Retinal pigment epithelial cell (primary cell): ENCODE measurements around the gene NLRP1.

Experiments
- DNase-seq: peaks from one replicate; pipeline ENCODE4 v3.0.0-alpha.2; 2010; ENCODE audit warnings: low read depth
- H3K4me3 ChIP-seq: 2 replicates; pipeline ENCODE4 v1.5.1; 2011; ENCODE audit warnings: mild to moderate bottlenecking, low read length, control low read depth, moderate library complexity
- TF ChIP-seq, protein P1 (sequence below): conservative IDR thresholded peaks from 2 replicates; pipeline ENCODE4 v1.5.1; 2011; ENCODE audit warnings: low read depth, low read length, control low read depth, inconsistent platforms

NLRP1 gene

GRCh38 chr17:5591966-5592365 is 7.7 kb upstream of the NLRP1 start:
- no peak overlapping the region for H3K4me3 ChIP-seq
- DNase-seq: no peak
- TF ChIP-seq, protein P1, sequence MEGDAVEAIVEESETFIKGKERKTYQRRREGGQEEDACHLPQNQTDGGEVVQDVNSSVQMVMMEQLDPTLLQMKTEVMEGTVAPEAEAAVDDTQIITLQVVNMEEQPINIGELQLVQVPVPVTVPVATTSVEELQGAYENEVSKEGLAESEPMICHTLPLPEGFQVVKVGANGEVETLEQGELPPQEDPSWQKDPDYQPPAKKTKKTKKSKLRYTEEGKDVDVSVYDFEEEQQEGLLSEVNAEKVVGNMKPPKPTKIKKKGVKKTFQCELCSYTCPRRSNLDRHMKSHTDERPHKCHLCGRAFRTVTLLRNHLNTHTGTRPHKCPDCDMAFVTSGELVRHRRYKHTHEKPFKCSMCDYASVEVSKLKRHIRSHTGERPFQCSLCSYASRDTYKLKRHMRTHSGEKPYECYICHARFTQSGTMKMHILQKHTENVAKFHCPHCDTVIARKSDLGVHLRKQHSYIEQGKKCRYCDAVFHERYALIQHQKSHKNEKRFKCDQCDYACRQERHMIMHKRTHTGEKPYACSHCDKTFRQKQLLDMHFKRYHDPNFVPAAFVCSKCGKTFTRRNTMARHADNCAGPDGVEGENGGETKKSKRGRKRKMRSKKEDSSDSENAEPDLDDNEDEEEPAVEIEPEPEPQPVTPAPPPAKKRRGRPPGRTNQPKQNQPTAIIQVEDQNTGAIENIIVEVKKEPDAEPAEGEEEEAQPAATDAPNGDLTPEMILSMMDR: no peak

GRCh38 chr17:5588584-5588983 is 4.3 kb upstream of the NLRP1 start:
- TF ChIP-seq, protein P1: no peak
- H3K4me3 ChIP-seq: no peak overlapping the region
- no peak for DNase-seq

- no peak for DNase-seq
- TF ChIP-seq, protein P1: peak; percentile 89
- no peak overlapping the region for H3K4me3 ChIP-seq
Observed at GRCh38 chr17:5587438-5588032, 3.2 kb upstream of the NLRP1 start.

DNA sequence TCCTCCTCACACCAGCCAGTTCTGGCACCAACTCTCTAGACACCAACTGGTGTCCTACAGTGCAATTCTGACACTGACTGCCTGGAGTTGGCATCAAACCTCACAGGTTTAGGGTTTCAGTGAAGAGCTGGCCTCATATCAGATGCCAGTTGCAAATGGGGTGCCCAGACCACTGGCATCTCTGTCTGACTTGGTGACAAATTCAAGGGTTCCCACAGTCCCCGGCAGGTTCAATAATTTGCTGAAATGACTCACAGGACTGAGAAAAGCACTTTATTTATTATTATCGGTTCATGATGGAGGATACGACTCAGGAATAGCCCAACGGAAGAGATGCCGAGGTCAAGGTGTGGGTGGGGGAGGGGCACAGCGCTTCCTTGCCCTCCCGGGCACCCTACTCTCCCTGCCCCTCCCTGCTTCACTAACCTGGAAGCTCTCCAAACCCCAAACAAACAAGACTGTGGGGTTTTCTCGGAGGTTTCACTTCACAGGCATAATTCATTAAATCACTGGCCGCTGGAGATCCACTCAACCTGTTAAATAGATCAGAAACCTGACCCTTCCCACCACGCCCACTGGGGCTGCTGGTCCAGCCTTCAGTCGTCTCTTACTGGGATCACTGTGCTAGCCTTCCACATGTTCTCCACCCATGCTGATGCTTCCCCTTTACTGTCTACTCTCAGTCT is 1.7 kb upstream of the NLRP1 start:
- TF ChIP-seq, protein P1: no peak
- no peak overlapping the region for H3K4me3 ChIP-seq
- no peak for DNase-seq

GRCh38 chr17:5585287-5585794 is 1.0 kb upstream of the NLRP1 start:
- TF ChIP-seq, protein P1: no peak
- no peak for DNase-seq
- no peak overlapping the region for H3K4me3 ChIP-seq

DNA sequence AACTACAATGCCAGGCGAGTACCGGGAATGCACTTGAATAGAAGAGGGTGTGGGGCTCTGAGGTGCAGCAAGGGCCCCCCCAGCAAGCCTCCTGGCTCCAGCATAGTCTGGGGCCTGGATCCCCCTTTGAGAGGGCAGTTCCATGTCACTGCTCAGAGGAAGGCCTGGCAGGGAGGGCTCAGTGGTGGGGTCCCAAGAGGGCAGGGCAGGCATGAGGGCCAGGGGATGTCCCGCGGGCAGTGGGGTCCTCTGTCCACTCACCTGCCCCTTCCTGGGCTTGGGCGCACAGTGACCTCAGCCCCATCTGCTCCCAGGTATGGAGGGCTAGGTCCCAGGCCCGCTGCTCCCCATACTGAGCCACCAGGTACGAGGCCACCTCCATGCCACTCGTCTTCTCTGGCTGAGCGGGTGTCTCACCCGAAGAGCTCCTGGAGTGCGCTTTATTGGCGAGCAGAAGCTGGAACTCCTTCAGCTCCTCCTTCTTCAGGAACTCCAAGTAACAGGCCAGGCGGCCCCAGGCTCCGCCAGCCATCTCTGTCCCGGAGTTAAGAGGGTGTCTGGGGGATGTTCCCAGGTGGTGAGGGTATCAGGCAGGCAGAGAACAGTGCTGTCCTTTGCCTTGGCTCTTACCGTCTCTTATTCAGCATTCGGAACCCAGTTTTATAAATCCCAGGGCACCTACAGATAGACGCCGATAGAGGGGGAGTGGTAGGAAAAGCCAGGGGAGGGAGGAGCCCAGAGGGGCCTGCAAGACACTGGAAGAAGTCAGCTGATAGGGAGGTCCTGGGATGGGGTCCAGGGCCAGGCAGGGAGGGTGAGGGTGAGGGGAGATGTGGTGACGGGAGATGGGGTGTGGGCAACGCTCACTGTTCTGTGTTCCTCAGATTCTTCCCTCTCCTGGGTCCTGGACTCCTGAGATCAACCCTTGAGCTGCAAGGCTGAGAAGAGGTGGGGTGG is 605 bp downstream of the NLRP1 start:
- TF ChIP-seq, protein P1: no peak
- no peak overlapping the region for H3K4me3 ChIP-seq
- no peak for DNase-seq
